GM18519 (cell line): ENCODE measurements around the gene DUSP12.

Experiments
- ATAC-seq: cut with Tn5 transposase; IDR thresholded peaks from one replicate; pipeline ENCODE4 v1.9.1; 2021; ENCODE audit warnings: mild to moderate bottlenecking, moderate library complexity; ENCODE audit not compliant: unreplicated experiment, low FRiP score

The DUSP12 gene

GRCh38 chr1:161805399-161806197 is 56.0 kb downstream of the DUSP12 start:
- no peak for ATAC-seq
